Transverse colon (tissue), 4 donors: ENCODE results near the gene FAM171A1. TPM values are rescaled to one million over a fixed set of nuclear protein-coding genes. Genes with fewer than 3 reads are reported as not detected.

ENCODE experiments used
- DNase-seq: peaks from one replicate; pipeline ENCODE4 v3.0.0-alpha.2; 2019
- H3K27ac ChIP-seq, 4 donors: fragments of 200-600 bp; sonication (generic); 2 replicates each; pipeline ENCODE4 v1.5.1; 2016 to 2018; ENCODE audit warnings: inconsistent platforms in 4 of 4
- H3K27me3 ChIP-seq: fragments of 200-600 bp; sonication (generic); 2 replicates; pipeline ENCODE4 v1.5.1; 2017; ENCODE audit warnings: inconsistent platforms
- H3K36me3 ChIP-seq, 4 donors: fragments of 200-600 bp; sonication (generic); 2 replicates each; pipeline ENCODE4 v1.5.1; 2017 to 2019; ENCODE audit warnings: inconsistent platforms in 4 of 4
- H3K4me1 ChIP-seq, 4 donors: fragments of 200-600 bp; sonication (generic); 2 replicates each; pipeline ENCODE4 v1.5.1; 2017 to 2020; ENCODE audit warnings: inconsistent platforms in 4 of 4
- H3K4me3 ChIP-seq, 4 donors: fragments of 200-600 bp; sonication (generic); 1 replicate in 1 of 4; 2 replicates in 3 of 4; pipeline versions ENCODE4 v1.5.1 to v1.6.1; 2017 to 2019; ENCODE audit warnings: inconsistent platforms in 4 of 4
- H3K9me3 ChIP-seq, 2 donors: fragments of 200-600 bp; sonication (generic); 2 replicates each; pipeline ENCODE4 v1.5.1; 2017 to 2019; ENCODE audit warnings: inconsistent platforms in 2 of 2
- EP300 ChIP-seq: sonication (generic); formaldehyde crosslinking; IDR thresholded peaks from one replicate; pipeline ENCODE4 v1.6.1; 2017; ENCODE audit warnings: antibody characterized with exemption, low read depth
- POLR2A ChIP-seq: fragments of 450-650 bp; IDR thresholded peaks from one replicate; pipeline ENCODE4 v1.6.1; 2016; ENCODE audit warnings: antibody characterized with exemption, mild to moderate bottlenecking, moderate library complexity
- POLR2AphosphoS5 ChIP-seq, 3 donors: sonication (generic); formaldehyde crosslinking; IDR thresholded peaks; one replicate each; pipeline ENCODE4 v1.6.1; 2016; ENCODE audit warnings: antibody characterized with exemption in 3 of 3
- WGBS, 2 donors: methylation state at CpG; one replicate each; pipeline ENCODE4 v1.1.5; 2018; ENCODE audit warnings: low coverage in 1 of 2; 5-methylcytosine and 5-hydroxymethylcytosine counted together
- in situ Hi-C, 4 donors: fragments of 200-750 bp; cut with MboI; loops; one replicate each; pipeline versions ENCODE4 v1.15.0 to v1.15.1; 2017; ENCODE audit warnings: low sequenced_read_pairs in 3 of 4, low pct_ligation_motif_present in 1 of 4, low pct_unique_long_range_greater_than_20kb in 1 of 4
- intact Hi-C: fragments of 100-400 bp; cut with DNase I; formaldehyde crosslinking; loops from one replicate; pipeline ENCODE4 v1.15.1; 2023; ENCODE audit warnings: low total_unique reads
- total RNA-seq, 4 donors: library from RNA; depleted of rRNA; stranded (reverse); fragments of >200 nt; gene quantifications; one replicate each; pipeline ENCODE4 v1.1.0, GENCODE V29; 2016
- TF ChIP-seq, protein P1 (sequence below), 5 experiments: fragments of 200-600 bp in 3 of 5; fragments of 450-650 bp in 2 of 5; sonication (generic) in 3 of 5; IDR thresholded peaks; 1 replicate in 2 of 5; 2 replicates in 3 of 5; pipeline ENCODE4 v1.5.1; 2016 to 2017; ENCODE audit warnings: antibody characterized with exemption in 5 of 5, inconsistent platforms in 3 of 5, mild to moderate bottlenecking in 2 of 5, moderate library complexity in 1 of 5

The FAM171A1 gene
- total RNA-seq, 4 donors from 2014 or later = 29.2 to 42.2 (median 38.2) TPM

- in situ Hi-C loops = no loop called here
- intact Hi-C loops = no loop called here
- Histone ChIP-seq H3K4me1 (peaks cover 6 to 37% (median 24%) of the 10 kb centered on the region in 4 donors), H3K27me3 (no peaks in the 10 kb centered on the region), H3K9me3 (no peaks in the 10 kb centered on the region), H3K27ac (peak overlapping the region in 2 of 4 donors; percentile 17 to 39), H3K4me3 (no peak overlapping the region), H3K36me3 (no peaks in the 10 kb centered on the region)
- TF ChIP-seq POLR2A = no peak
- no peak for TF ChIP-seq EP300
- no peak for TF ChIP-seq POLR2AphosphoS5 (IDR thresholded peaks at IDR 0.05)
- TF ChIP-seq, protein P1, sequence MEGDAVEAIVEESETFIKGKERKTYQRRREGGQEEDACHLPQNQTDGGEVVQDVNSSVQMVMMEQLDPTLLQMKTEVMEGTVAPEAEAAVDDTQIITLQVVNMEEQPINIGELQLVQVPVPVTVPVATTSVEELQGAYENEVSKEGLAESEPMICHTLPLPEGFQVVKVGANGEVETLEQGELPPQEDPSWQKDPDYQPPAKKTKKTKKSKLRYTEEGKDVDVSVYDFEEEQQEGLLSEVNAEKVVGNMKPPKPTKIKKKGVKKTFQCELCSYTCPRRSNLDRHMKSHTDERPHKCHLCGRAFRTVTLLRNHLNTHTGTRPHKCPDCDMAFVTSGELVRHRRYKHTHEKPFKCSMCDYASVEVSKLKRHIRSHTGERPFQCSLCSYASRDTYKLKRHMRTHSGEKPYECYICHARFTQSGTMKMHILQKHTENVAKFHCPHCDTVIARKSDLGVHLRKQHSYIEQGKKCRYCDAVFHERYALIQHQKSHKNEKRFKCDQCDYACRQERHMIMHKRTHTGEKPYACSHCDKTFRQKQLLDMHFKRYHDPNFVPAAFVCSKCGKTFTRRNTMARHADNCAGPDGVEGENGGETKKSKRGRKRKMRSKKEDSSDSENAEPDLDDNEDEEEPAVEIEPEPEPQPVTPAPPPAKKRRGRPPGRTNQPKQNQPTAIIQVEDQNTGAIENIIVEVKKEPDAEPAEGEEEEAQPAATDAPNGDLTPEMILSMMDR (IDR thresholded peaks at IDR 0.05) = no peak
- DNase-seq = no peak
- 53 to 61% methylated on average over 3 of the region's 3 CpGs for WGBS, 2 donors
These were observed 50.4 kb downstream of the FAM171A1 start for GRCh38 chr10:15320522-15321203.

DNA sequence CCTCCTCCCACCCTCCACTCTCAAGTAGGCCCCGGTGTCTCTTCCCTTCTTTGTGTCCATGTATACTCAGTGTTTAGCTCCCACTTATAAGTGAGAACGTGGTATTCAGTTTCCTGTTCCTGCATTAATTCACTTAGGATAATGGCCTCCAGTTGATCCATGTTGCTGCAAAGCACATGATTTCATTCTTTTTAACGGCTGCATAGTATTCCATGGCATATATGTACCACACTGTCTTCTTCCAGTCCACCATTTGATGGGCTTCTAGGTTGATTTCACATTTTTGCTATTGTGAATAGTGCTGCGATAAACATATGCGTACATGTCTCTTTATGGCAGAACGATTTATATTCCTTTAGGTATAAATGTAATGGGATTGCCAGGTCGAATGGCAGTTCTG, 51.0 kb downstream of the FAM171A1 start:
- intact Hi-C loops (no loop called here), in situ Hi-C loops (no loop called here)
- Histone ChIP-seq H3K4me1 (peaks cover 6 to 37% (median 24%) of the 10 kb centered on the region in 4 donors), H3K9me3 (no peaks in the 10 kb centered on the region), H3K27me3 (no peaks in the 10 kb centered on the region), H3K36me3 (no peaks in the 10 kb centered on the region), H3K27ac (no peak overlapping the region), H3K4me3 (no peak overlapping the region)
- WGBS, 2 donors = 91 to 93% methylated on average over 7 of the region's 7 CpGs
- DNase-seq = no peak
- TF ChIP-seq POLR2AphosphoS5 (IDR thresholded peaks at IDR 0.05) = no peak
- TF ChIP-seq, protein P1 (IDR thresholded peaks at IDR 0.05) = no peak
- TF ChIP-seq POLR2A = no peak
- TF ChIP-seq EP300 = no peak

DNA sequence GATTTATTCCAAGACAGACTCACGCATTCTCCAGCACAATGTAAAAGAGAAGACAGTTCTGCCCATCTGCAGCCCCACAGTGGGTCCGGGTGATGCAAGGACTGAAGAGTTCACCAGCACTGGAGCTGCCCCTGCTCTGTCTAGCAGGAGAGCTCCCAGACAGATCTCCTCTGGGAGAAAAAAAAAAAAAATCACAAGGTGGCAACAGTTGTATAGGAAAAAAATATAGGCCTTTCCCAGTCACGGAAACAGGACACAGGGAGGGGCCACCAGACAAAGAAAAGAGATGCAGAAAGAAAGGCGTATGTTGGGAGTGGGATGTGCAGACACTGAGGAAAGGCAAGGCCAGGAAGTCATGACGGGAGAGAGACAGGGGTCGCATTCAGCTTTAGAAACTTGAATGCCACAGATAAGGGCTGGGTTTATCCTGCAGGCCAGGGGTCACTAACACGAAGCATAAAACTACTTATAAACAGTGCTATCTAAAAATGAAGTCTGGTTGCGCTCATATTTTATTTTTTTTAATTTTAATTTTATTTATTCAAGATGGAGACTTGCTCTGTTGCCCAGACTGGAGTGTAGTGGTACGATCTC, 54.1 kb downstream of the FAM171A1 start:
- H3K27ac ChIP-seq = peak overlapping the region in 2 of 4 donors; percentile 8 to 42
- intact Hi-C loops = no loop called here
- H3K9me3 ChIP-seq = no peaks in the 10 kb centered on the region
- no peaks in the 10 kb centered on the region for H3K36me3 ChIP-seq
- WGBS, 2 donors = 62 to 75% methylated on average over 8 to 9 of the region's 9 CpGs
- no peak overlapping the region for H3K4me3 ChIP-seq
- no peak for TF ChIP-seq EP300
- TF ChIP-seq POLR2A = no peak
- TF ChIP-seq, protein P1 (IDR thresholded peaks at IDR 0.05) = no peak
- TF ChIP-seq POLR2AphosphoS5 (IDR thresholded peaks at IDR 0.05) = no peak
- no peaks in the 10 kb centered on the region for H3K27me3 ChIP-seq
- DNase-seq = no peak
- peaks cover 1 to 42% (median 25%) of the 10 kb centered on the region in 4 donors for H3K4me1 ChIP-seq
- in situ Hi-C loops = no loop called here

GRCh38 chr10:15316145-15316544, 54.9 kb downstream of the FAM171A1 start:
- H3K27ac ChIP-seq = peak overlapping the region in 2 of 4 donors; percentile 8 to 49
- WGBS, 2 donors = 36 to 38% methylated on average over 1 to 9 of the region's 9 CpGs
- TF ChIP-seq EP300 (no peak), POLR2AphosphoS5 (IDR thresholded peaks at IDR 0.05) (no peak), POLR2A (no peak)
- TF ChIP-seq, protein P1 (IDR thresholded peaks at IDR 0.05) = no peak
- intact Hi-C loops (no loop called here), in situ Hi-C loops (no loop called here)
- H3K4me1 ChIP-seq = peaks cover 0 to 42% (median 20%) of the 10 kb centered on the region in 4 donors
- no peak for DNase-seq
- H3K27me3 ChIP-seq = no peaks in the 10 kb centered on the region
- no peaks in the 10 kb centered on the region for H3K36me3 ChIP-seq
- no peaks in the 10 kb centered on the region for H3K9me3 ChIP-seq
- H3K4me3 ChIP-seq = no peak overlapping the region
